Naive B cell (primary cell): ENCODE results near the gene ORC4. TPM values are rescaled to one million over a fixed set of nuclear protein-coding genes. Genes with fewer than 3 reads are reported as not detected.

Experiments
- ATAC-seq, 2 donors: fragments of 150-1000 bp; cut with Tn5 transposase; 2 replicates each; pipeline ENCODE4 v1.10.0; 2021; ENCODE audit warnings: low read depth in 2 of 2, mild to moderate bottlenecking in 2 of 2, moderate library complexity in 2 of 2
- DNase-seq: peaks from one replicate; pipeline ENCODE4 v3.0.0; 2022
- H3K27ac Mint-ChIP-seq, 6 donors: one replicate each; pipeline ENCODE4 v1.8.0; 2020 to 2022; ENCODE audit warnings: mild to moderate bottlenecking in 6 of 6, mixed read lengths in 6 of 6, moderate library complexity in 5 of 6, inconsistent platforms in 2 of 6
- H3K27me3 Mint-ChIP-seq, 3 donors: one replicate each; pipeline ENCODE4 v1.8.0; 2021 to 2022; ENCODE audit warnings: mixed read lengths in 3 of 3, mild to moderate bottlenecking in 1 of 3
- H3K36me3 Mint-ChIP-seq, 2 donors: one replicate each; pipeline ENCODE4 v1.8.0; 2020 to 2022; ENCODE audit warnings: mixed read lengths in 2 of 2, inconsistent platforms in 1 of 2, mild to moderate bottlenecking in 1 of 2
- H3K4me1 Mint-ChIP-seq, 3 donors: one replicate each; pipeline ENCODE4 v1.8.0; 2020 to 2022; ENCODE audit warnings: mixed read lengths in 3 of 3, inconsistent platforms in 1 of 3, mild to moderate bottlenecking in 1 of 3, moderate library complexity in 1 of 3
- H3K4me3 Mint-ChIP-seq, 8 donors: one replicate each; pipeline ENCODE4 v1.8.0; 2020 to 2022; ENCODE audit warnings: mild to moderate bottlenecking in 8 of 8, mixed read lengths in 8 of 8, moderate library complexity in 8 of 8, inconsistent platforms in 2 of 8
- H3K9me3 Mint-ChIP-seq, 7 donors: one replicate each; pipeline ENCODE4 v1.8.0; 2020 to 2022; ENCODE audit warnings: mixed read lengths in 7 of 7, mild to moderate bottlenecking in 5 of 7, inconsistent platforms in 2 of 7, moderate library complexity in 1 of 7
- polyA plus RNA-seq, 6 donors: library from polyadenylated mRNA; unstranded; fragments of 300-500 nt; fragmentation: Illumina TruSeq; gene quantifications; one replicate each; pipeline ENCODE4 v1.2.3, GENCODE V29; 2021; ENCODE audit warnings: low read depth in 6 of 6

Gene ORC4
- polyA plus RNA-seq, 6 donors from 2014 or later: 19.2 to 60.0 (median 46.6) TPM

GRCh38 chr2:147952118-147952517, 68.4 kb downstream of the ORC4 start:
- Mint-ChIP-seq H3K36me3 (peaks cover 0 to 16% of the 10 kb centered on the region in 2 donors), H3K4me3 (no peak overlapping the region), H3K27me3 (no peaks in the 10 kb centered on the region), H3K4me1 (no peaks in the 10 kb centered on the region), H3K27ac (no peak overlapping the region), H3K9me3 (no peaks in the 10 kb centered on the region)
- DNase-seq (no peak), ATAC-seq (no peak)

DNA sequence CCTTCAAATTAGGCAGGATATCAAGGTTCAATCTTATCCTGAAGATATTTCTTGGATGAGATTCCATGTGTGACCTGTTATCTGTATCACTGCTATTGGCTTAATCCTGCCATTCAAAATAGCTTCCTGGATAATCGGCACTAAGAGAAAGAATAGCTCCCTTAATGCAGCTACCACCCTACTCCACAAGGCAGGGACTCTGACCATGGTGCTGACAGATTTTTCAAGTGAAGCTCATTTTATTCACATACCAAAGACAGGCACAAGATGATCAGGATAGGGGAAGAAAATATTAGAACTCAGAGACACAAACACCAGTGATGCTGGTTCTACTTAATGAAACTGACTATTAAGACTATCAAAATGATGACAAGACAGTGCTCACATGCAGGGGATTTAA, 74.9 kb downstream of the ORC4 start:
- H3K27ac Mint-ChIP-seq: no peak overlapping the region
- peaks cover 0 to 7% of the 10 kb centered on the region in 2 donors for H3K36me3 Mint-ChIP-seq
- H3K9me3 Mint-ChIP-seq: no peaks in the 10 kb centered on the region
- H3K27me3 Mint-ChIP-seq: no peaks in the 10 kb centered on the region
- DNase-seq (no peak), ATAC-seq (no peak)
- H3K4me1 Mint-ChIP-seq: no peaks in the 10 kb centered on the region
- H3K4me3 Mint-ChIP-seq: no peak overlapping the region

DNA sequence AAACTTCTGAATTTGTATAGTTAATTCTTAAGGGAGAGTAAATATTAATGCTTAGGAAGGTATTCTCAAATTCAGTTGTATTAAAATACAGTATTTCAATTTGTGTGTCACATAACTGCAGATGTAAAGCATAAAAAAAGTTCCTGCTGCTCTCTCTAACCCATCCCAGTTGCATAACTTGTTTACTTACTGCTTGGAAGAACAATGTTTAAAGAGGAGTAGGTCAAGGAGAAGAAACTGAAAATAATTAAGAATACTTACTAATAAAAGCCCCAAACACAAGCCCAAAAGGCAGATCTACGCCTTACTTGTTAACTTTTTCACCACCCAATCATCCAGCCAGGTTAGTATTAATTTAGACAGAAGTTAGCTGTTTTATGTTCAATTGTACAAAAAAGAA, 81.2 kb downstream of the ORC4 start:
- Mint-ChIP-seq H3K4me3 (no peak overlapping the region), H3K27ac (peak overlapping the region in 2 of 6 donors; percentile 21 to 36), H3K9me3 (no peaks in the 10 kb centered on the region)

GRCh38 chr2:147937744-147938349, 82.7 kb downstream of the ORC4 start:
- DNase-seq (peak; percentile 7), ATAC-seq (no peak)
- H3K27ac Mint-ChIP-seq: no peak overlapping the region
- no peaks in the 10 kb centered on the region for H3K9me3 Mint-ChIP-seq
- peaks cover 0 to 12% of the 10 kb centered on the region in 2 donors for H3K36me3 Mint-ChIP-seq
- no peaks in the 10 kb centered on the region for H3K4me1 Mint-ChIP-seq
- H3K4me3 Mint-ChIP-seq: no peak overlapping the region
- H3K27me3 Mint-ChIP-seq: no peaks in the 10 kb centered on the region

More for the DNA sequence above, 81.2 kb downstream of the ORC4 start:
- no peaks in the 10 kb centered on the region for H3K4me1 Mint-ChIP-seq
- ATAC-seq: no peak
- no peak for DNase-seq
- peaks cover 0 to 8% of the 10 kb centered on the region in 2 donors for H3K36me3 Mint-ChIP-seq
- no peaks in the 10 kb centered on the region for H3K27me3 Mint-ChIP-seq

- H3K27me3 Mint-ChIP-seq: no peaks in the 10 kb centered on the region
- H3K9me3 Mint-ChIP-seq: peaks cover 0 to 2% (median 0%) of the 10 kb centered on the region in 7 donors
- no peak overlapping the region for H3K27ac Mint-ChIP-seq
- no peak overlapping the region for H3K4me3 Mint-ChIP-seq
- DNase-seq: no peak
- H3K4me1 Mint-ChIP-seq: no peaks in the 10 kb centered on the region
- peaks cover 0 to 12% of the 10 kb centered on the region in 2 donors for H3K36me3 Mint-ChIP-seq
- no peak for ATAC-seq
Observed at GRCh38 chr2:147934881-147935620, 85.5 kb downstream of the ORC4 start.

- Mint-ChIP-seq H3K4me1 (no peaks in the 10 kb centered on the region), H3K4me3 (no peak overlapping the region), H3K36me3 (peaks cover 0 to 12% of the 10 kb centered on the region in 2 donors), H3K27ac (no peak overlapping the region), H3K9me3 (peaks cover 0 to 2% (median 0%) of the 10 kb centered on the region in 7 donors), H3K27me3 (no peaks in the 10 kb centered on the region)
- no peak for ATAC-seq
- DNase-seq: no peak
Observed at GRCh38 chr2:147933931-147934330, 86.6 kb downstream of the ORC4 start.

DNA sequence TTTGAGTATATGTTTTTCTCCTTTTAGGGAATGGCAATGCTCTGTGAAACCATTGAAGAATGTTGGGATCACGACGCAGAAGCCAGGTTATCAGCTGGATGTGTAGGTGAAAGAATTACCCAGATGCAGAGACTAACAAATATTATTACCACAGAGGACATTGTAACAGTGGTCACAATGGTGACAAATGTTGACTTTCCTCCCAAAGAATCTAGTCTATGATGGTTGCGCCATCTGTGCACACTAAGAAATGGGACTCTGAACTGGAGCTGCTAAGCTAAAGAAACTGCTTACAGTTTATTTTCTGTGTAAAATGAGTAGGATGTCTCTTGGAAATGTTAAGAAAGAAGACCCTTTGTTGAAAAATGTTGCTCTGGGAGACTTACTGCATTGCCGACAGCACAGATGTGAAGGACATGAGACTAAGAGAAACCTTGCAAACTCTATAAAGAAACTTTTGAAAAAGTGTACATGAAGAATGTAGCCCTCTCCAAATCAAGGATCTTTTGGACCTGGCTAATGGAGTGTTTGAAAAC, 93.4 kb downstream of the ORC4 start:
- no peak for ATAC-seq
- no peaks in the 10 kb centered on the region for H3K4me1 Mint-ChIP-seq
- H3K27ac Mint-ChIP-seq: peak overlapping the region in 1 of 6 donors; percentile 65
- peaks cover 0 to 2% (median 0%) of the 10 kb centered on the region in 7 donors for H3K9me3 Mint-ChIP-seq
- no peaks in the 10 kb centered on the region for H3K36me3 Mint-ChIP-seq
- H3K4me3 Mint-ChIP-seq: no peak overlapping the region
- H3K27me3 Mint-ChIP-seq: no peaks in the 10 kb centered on the region
- no peak for DNase-seq

GRCh38 chr2:147925886-147926285, 94.7 kb downstream of the ORC4 start:
- no peaks in the 10 kb centered on the region for H3K4me1 Mint-ChIP-seq
- H3K9me3 Mint-ChIP-seq: no peaks in the 10 kb centered on the region
- no peak overlapping the region for H3K27ac Mint-ChIP-seq
- DNase-seq (no peak), ATAC-seq (no peak)
- H3K36me3 Mint-ChIP-seq: no peaks in the 10 kb centered on the region
- H3K27me3 Mint-ChIP-seq: no peaks in the 10 kb centered on the region
- no peak overlapping the region for H3K4me3 Mint-ChIP-seq

- no peaks in the 10 kb centered on the region for H3K36me3 Mint-ChIP-seq
- H3K27me3 Mint-ChIP-seq: no peaks in the 10 kb centered on the region
- H3K4me1 Mint-ChIP-seq: no peaks in the 10 kb centered on the region
- no peak overlapping the region for H3K27ac Mint-ChIP-seq
- H3K4me3 Mint-ChIP-seq: no peak overlapping the region
- DNase-seq (no peak), ATAC-seq (no peak)
- no peaks in the 10 kb centered on the region for H3K9me3 Mint-ChIP-seq
Observed at GRCh38 chr2:147924647-147925046, 95.9 kb downstream of the ORC4 start.

DNA sequence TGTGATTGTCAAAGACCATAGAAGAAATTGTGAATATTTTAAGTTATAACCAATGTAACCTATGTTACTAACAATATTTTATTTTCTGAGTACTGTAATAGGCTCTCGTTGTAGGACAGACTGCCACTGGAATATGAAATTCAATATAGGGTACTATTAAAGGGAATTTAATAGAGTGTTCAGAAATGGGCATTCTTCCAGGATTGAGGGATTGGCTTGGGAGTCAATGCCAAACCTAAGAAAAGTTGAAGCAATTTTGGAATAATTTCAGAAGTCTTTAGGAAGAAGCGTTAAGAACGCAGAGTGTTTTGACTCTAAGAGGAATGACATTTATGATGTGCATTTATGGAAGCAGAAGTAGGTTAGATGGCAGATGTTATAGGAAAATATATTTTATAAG, 96.7 kb downstream of the ORC4 start:
- no peaks in the 10 kb centered on the region for H3K27me3 Mint-ChIP-seq
- ATAC-seq (no peak), DNase-seq (no peak)
- no peak overlapping the region for H3K4me3 Mint-ChIP-seq
- H3K9me3 Mint-ChIP-seq: no peaks in the 10 kb centered on the region
- H3K4me1 Mint-ChIP-seq: no peaks in the 10 kb centered on the region
- H3K36me3 Mint-ChIP-seq: no peaks in the 10 kb centered on the region
- H3K27ac Mint-ChIP-seq: no peak overlapping the region

DNA sequence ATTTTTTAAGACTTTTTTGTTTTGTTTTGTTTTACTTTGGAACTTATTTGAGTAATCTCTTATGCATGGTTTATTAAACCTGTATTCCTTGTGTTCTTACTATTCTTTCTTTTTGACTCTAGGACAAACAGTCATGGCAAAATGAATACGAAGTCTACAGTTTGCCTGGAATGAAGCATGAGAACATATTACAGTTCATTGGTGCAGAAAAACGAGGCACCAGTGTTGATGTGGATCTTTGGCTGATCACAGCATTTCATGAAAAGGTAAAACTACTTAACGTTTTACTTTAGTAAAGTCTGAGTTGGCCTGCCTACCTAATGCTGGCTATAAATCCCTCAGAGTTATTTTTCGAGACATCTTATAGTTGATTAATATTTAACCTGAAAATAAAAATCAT, 103.4 kb downstream of the ORC4 start:
- Mint-ChIP-seq H3K36me3 (peaks cover 0 to 8% of the 10 kb centered on the region in 2 donors), H3K4me3 (no peak overlapping the region), H3K27me3 (no peaks in the 10 kb centered on the region), H3K4me1 (no peaks in the 10 kb centered on the region), H3K27ac (no peak overlapping the region), H3K9me3 (no peaks in the 10 kb centered on the region)
- no peak for DNase-seq
- ATAC-seq: no peak

DNA sequence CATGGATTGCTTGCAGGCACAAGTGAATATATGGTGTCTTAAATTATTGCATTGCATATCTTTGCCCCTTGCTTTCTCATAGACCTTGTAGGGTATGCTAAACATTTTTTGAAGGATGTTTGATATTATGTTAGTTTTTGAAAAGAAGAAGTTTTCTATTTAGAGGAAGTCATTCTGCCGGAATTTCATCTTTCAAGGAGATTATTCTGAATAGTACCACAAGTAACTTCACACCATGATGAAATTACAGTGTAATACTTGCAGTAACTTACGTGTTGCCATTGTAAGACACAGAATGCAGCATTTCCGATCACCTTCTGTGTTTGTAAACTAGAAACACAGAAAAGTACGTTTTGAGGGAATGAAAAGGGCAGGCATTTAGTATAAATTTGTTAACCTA, 103.8 kb downstream of the ORC4 start:
- no peaks in the 10 kb centered on the region for H3K4me1 Mint-ChIP-seq
- H3K9me3 Mint-ChIP-seq: no peaks in the 10 kb centered on the region
- no peak overlapping the region for H3K27ac Mint-ChIP-seq
- no peak for ATAC-seq
- H3K27me3 Mint-ChIP-seq: no peaks in the 10 kb centered on the region
- DNase-seq: no peak
- peaks cover 0 to 8% of the 10 kb centered on the region in 2 donors for H3K36me3 Mint-ChIP-seq
- H3K4me3 Mint-ChIP-seq: no peak overlapping the region

DNA sequence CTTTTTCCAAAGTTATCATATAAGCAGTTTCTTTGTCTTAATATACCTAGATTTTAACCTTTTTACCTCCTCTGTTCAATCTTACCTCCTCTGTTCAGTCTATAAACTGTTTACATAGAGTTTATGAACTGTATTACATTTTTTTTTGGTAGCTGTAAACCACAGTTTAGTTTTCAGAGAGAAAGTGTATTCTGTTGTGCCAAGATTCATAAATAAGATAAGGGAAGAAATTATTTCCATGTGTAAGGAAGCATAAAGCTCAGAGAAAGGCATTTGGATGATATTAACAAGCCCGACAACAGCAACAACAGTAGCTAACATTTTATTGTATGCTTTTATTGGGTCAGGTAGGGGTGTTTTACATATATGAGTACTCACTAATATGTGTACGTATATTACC, 104.5 kb downstream of the ORC4 start:
- DNase-seq (no peak), ATAC-seq (no peak)
- Mint-ChIP-seq H3K9me3 (no peaks in the 10 kb centered on the region), H3K36me3 (peaks cover 0 to 8% of the 10 kb centered on the region in 2 donors), H3K4me3 (no peak overlapping the region), H3K4me1 (no peaks in the 10 kb centered on the region), H3K27ac (peak overlapping the region in 1 of 6 donors; percentile 19), H3K27me3 (no peaks in the 10 kb centered on the region)
